IMR-90 (cell line): ENCODE measurements around the gene SLC36A2. TPM values are rescaled to one million over a fixed set of nuclear protein-coding genes. Genes with fewer than 3 reads are reported as not detected.

Source experiments
- ATAC-seq: fragments of 200-7000 bp; cut with Tn5 transposase; 2 replicates; pipeline ENCODE4 v1.9.1; 2020; ENCODE audit warnings: low read depth, mild to moderate bottlenecking, moderate library complexity
- BruUV-seq: library from RNA; stranded (reverse); fragments of 400-500 nt; replicated peaks from 2 replicates; lab custom pipeline; 2021; lab: Mats Ljungman, UMichigan
- CTCF ChIA-PET: fragments of 300-600 bp; formaldehyde crosslinking; extraction: SDS; loops from one replicate; lab custom pipeline; 2021; ENCODE audit warnings: antibody characterized with exemption; lab: Yijun Ruan, JAX
- POLR2A ChIA-PET: fragments of 300-600 bp; sonication (Branson Sonifier 250); formaldehyde crosslinking; loops from one replicate; lab custom pipeline; 2022; ENCODE audit warnings: antibody characterized with exemption; ENCODE audit not compliant: unreplicated experiment; lab: Charles Lee
- DNase-seq: peaks from one replicate; pipeline ENCODE4 v3.0.0; 2013
- H2AFZ ChIP-seq: replicated peaks from 2 replicates; pipeline ENCODE3; 2013; ENCODE audit warnings: low read length, mild to moderate bottlenecking; ENCODE audit not compliant: poor library complexity
- H2AK5ac ChIP-seq: 2 replicates; pipeline ENCODE4 v1.6.1; 2013; ENCODE audit warnings: low read depth, low read length, inconsistent platforms
- H2AK9ac ChIP-seq: replicated peaks from 2 replicates; pipeline ENCODE3; 2013; ENCODE audit warnings: mild to moderate bottlenecking, low read depth, low read length, moderate library complexity; ENCODE audit not compliant: poor library complexity
- H2BK120ac ChIP-seq: 2 replicates; pipeline ENCODE4 v1.6.1; 2013; ENCODE audit warnings: low read depth, low read length, inconsistent platforms
- H2BK15ac ChIP-seq: 3 replicates; pipeline ENCODE4 v1.6.1; 2013; ENCODE audit warnings: low read depth, low read length, inconsistent platforms
- H2BK20ac ChIP-seq: 2 replicates; pipeline ENCODE4 v1.6.1; 2013; ENCODE audit warnings: low read depth, mild to moderate bottlenecking, inconsistent platforms, low read length, moderate library complexity
- H2BK5ac ChIP-seq: 2 replicates; pipeline ENCODE4 v1.6.1; 2013; ENCODE audit warnings: mild to moderate bottlenecking, low read depth, low read length, inconsistent platforms; ENCODE audit not compliant: poor library complexity, severe bottlenecking
- H3K14ac ChIP-seq: replicated peaks from 2 replicates; pipeline ENCODE4 v1.6.1; 2013; ENCODE audit warnings: low read depth, low read length, inconsistent platforms
- H3K18ac ChIP-seq: 2 replicates; pipeline ENCODE4 v1.6.1; 2013; ENCODE audit warnings: low read depth, low read length, control low read depth
- H3K23ac ChIP-seq: 2 replicates; pipeline ENCODE4 v1.6.1; 2013; ENCODE audit warnings: low read depth, low read length, inconsistent platforms
- H3K27ac ChIP-seq: 2 replicates; pipeline ENCODE4 v1.5.1; 2013; ENCODE audit warnings: mild to moderate bottlenecking, control low read depth, low read length; ENCODE audit not compliant: insufficient read depth
- H3K27me3 ChIP-seq: 2 replicates; pipeline ENCODE4 v1.6.1; 2013; ENCODE audit warnings: low read length; ENCODE audit not compliant: control insufficient read depth, insufficient read depth
- H3K36me3 ChIP-seq: 2 replicates; pipeline ENCODE4 v1.6.1; 2013; ENCODE audit warnings: low read length, mixed read lengths; ENCODE audit not compliant: control insufficient read depth, insufficient read depth
- H3K4ac ChIP-seq: 2 replicates; pipeline ENCODE4 v1.6.1; 2013; ENCODE audit warnings: low read depth, low read length, inconsistent platforms
- H3K4me1 ChIP-seq: 2 replicates; pipeline ENCODE4 v1.6.1; 2013; ENCODE audit warnings: low read length, mixed read lengths; ENCODE audit not compliant: control insufficient read depth, insufficient read depth
- H3K4me2 ChIP-seq: 2 replicates; pipeline ENCODE4 v1.6.1; 2013; ENCODE audit warnings: low read depth, mild to moderate bottlenecking, control low read depth, low read length, moderate library complexity
- H3K4me3 ChIP-seq: 2 replicates; pipeline ENCODE4 v1.5.1; 2013; ENCODE audit warnings: low read depth, mild to moderate bottlenecking, control low read depth, low read length, moderate library complexity; ENCODE audit not compliant: insufficient read depth
- H3K56ac ChIP-seq: 2 replicates; pipeline ENCODE4 v1.6.1; 2013; ENCODE audit warnings: low read length, inconsistent platforms; ENCODE audit not compliant: insufficient read depth; ENCODE audit errors: extremely low read depth
- H3K79me1 ChIP-seq, 2 experiments: 2 replicates each; pipeline ENCODE4 v1.6.1; 2013; ENCODE audit warnings: low read length in 2 of 2, inconsistent platforms in 1 of 2, low read depth in 1 of 2
- H3K9ac ChIP-seq: 2 replicates; pipeline ENCODE4 v1.6.1; 2013; ENCODE audit warnings: low read depth, low read length, control low read depth
- H3K9me1 ChIP-seq: 2 replicates; pipeline ENCODE4 v1.6.1; 2013; ENCODE audit warnings: low read length, inconsistent platforms; ENCODE audit not compliant: insufficient read depth
- H3K9me3 ChIP-seq: 2 replicates; pipeline ENCODE4 v1.6.1; 2013; ENCODE audit warnings: low read length; ENCODE audit not compliant: control insufficient read depth, insufficient read depth
- H4K20me1 ChIP-seq: 2 replicates; pipeline ENCODE4 v1.6.1; 2013; ENCODE audit warnings: low read length, inconsistent platforms; ENCODE audit not compliant: insufficient read depth
- H4K5ac ChIP-seq: 2 replicates; pipeline ENCODE4 v1.6.1; 2013; ENCODE audit warnings: mild to moderate bottlenecking, low read depth, low read length, control low read depth
- H4K8ac ChIP-seq, 2 experiments: 2 replicates each; pipeline ENCODE4 v1.6.1; 2013; ENCODE audit warnings: low read depth in 2 of 2, low read length in 2 of 2, control low read depth in 1 of 2, inconsistent platforms in 1 of 2
- H4K91ac ChIP-seq: 2 replicates; pipeline ENCODE4 v1.6.1; 2013; ENCODE audit warnings: low read depth, low read length, inconsistent platforms; ENCODE audit not compliant: insufficient read depth
- BHLHE40 ChIP-seq: fragments of 150-350 bp; IDR thresholded peaks from 2 replicates; pipeline ENCODE4 v1.6.1; 2016; ENCODE audit warnings: mild to moderate bottlenecking, low read depth, low read length
- CEBPB ChIP-seq: IDR thresholded peaks from 2 replicates; pipeline ENCODE4 v1.6.1; 2012; ENCODE audit warnings: low read depth, low read length, improper control_type of control experiment
- NFE2L2 ChIP-seq: fragments of 150-350 bp; IDR thresholded peaks from 2 replicates; pipeline ENCODE4 v1.6.1; 2016; ENCODE audit warnings: low read depth, mild to moderate bottlenecking, low read length
- POLR2A ChIP-seq: IDR thresholded peaks from 2 replicates; pipeline ENCODE4 v1.6.1; 2012; ENCODE audit warnings: mild to moderate bottlenecking, low read depth, low read length
- RCOR1 ChIP-seq: IDR thresholded peaks from 2 replicates; pipeline ENCODE4 v1.6.1; 2012; ENCODE audit warnings: mild to moderate bottlenecking, low read length, improper control_type of control experiment; ENCODE audit not compliant: insufficient replicate concordance
- RFX5 ChIP-seq: IDR thresholded peaks from 2 replicates; pipeline ENCODE4 v1.8.0; 2012; ENCODE audit warnings: low read depth, mild to moderate bottlenecking, low read length, moderate library complexity
- USF2 ChIP-seq: fragments of 150-350 bp; IDR thresholded peaks from 2 replicates; pipeline ENCODE4 v1.6.1; 2017; ENCODE audit warnings: mild to moderate bottlenecking, antibody characterized with exemption, low read length, low read depth
- WGBS, 2 experiments: methylation state at CpG; one replicate each; pipeline versions ENCODE4 v1.1.5 to v1.1.7; 2013; ENCODE audit warnings: missing lambda C conversion rate in 2 of 2; ENCODE audit not compliant: insufficient read length in 1 of 2; ENCODE audit errors: extremely low coverage in 2 of 2; 5-methylcytosine and 5-hydroxymethylcytosine counted together
- dilution Hi-C: fragments of 300-500 bp; cut with HindIII; formaldehyde crosslinking; loops from one replicate; pipeline ENCODE4 v1.14.3; 2018; ENCODE audit warnings: low sequenced_read_pairs; ENCODE audit not compliant: unreplicated experiment
- in situ Hi-C: fragments of 300-500 bp; cut with MboI; formaldehyde crosslinking; loops from 3 replicates; pipeline ENCODE4 v1.14.3; 2019; ENCODE audit warnings: low sequenced_read_pairs, inconsistent platforms, mixed read lengths
- intact Hi-C: fragments of 100-400 bp; cut with micrococcal nuclease; formaldehyde crosslinking; loops from 2 replicates; pipeline ENCODE4 v1.10.0; 2022
- polyA plus RNA-seq, 3 experiments: library from polyadenylated mRNA; depleted of rRNA; stranded (reverse); fragments of >200 nt; gene quantifications; 2 replicates each; pipeline ENCODE4 v1.2.3, GENCODE V29; 2012; ENCODE audit warnings: low replicate concordance in 1 of 3
- total RNA-seq: library from RNA; depleted of rRNA; stranded (reverse); fragments of >200 nt; gene quantifications from 2 replicates; pipeline ENCODE4 v1.2.3, GENCODE V29; 2012

Gene SLC36A2
- total and polyA plus RNA-seq, 2 of the 4 experiments (the other 2 are of a cell fraction) = not detected

GRCh38 chr5:151295138-151295537 lies 52.2 kb downstream of the SLC36A2 start:
- ATAC-seq = no peak
- Histone ChIP-seq H3K4ac (no peak overlapping the region), H3K27ac (no peak overlapping the region), H4K5ac (no peak overlapping the region), H3K4me3 (no peak overlapping the region), H2BK15ac (no peak overlapping the region), H4K8ac (no peak overlapping the region), H3K23ac (no peak overlapping the region), H3K14ac (no peak overlapping the region), H2AK5ac (no peak overlapping the region), H3K9me3 (no peaks in the 10 kb centered on the region), H4K20me1 (no peaks in the 10 kb centered on the region), H2BK20ac (no peak overlapping the region), H2AFZ (no peak overlapping the region), H2BK5ac (no peak overlapping the region), H3K56ac (no peak overlapping the region), H3K9ac (no peak overlapping the region), H3K4me2 (no peak overlapping the region), H2BK120ac (no peak overlapping the region), H4K91ac (no peak overlapping the region), H3K9me1 (no peaks in the 10 kb centered on the region), H2AK9ac (no peak overlapping the region), H3K18ac (no peak overlapping the region), H3K27me3 (peaks cover 9% of the 10 kb centered on the region), H3K36me3 (no peaks in the 10 kb centered on the region), H3K79me1 (no peaks in the 10 kb centered on the region), H3K4me1 (no peaks in the 10 kb centered on the region)
- WGBS, 2 experiments = no CpG with 5 or more reads among the region's 5 CpGs
- no TSS peak for BruUV-seq
- dilution Hi-C loops (no loop called here), in situ Hi-C loops (no loop called here), intact Hi-C loops (no loop called here)
- POLR2A ChIA-PET = no interaction called here
- no peak for DNase-seq
- CTCF ChIA-PET = no interaction called here
- no peak for TF ChIP-seq RFX5
- no peak for TF ChIP-seq BHLHE40
- no peak for TF ChIP-seq USF2
- no peak for TF ChIP-seq POLR2A
- TF ChIP-seq RCOR1 = no peak
- peak; percentile 63 for TF ChIP-seq CEBPB
- TF ChIP-seq NFE2L2 = no peak
